ENCODE results near the gene CXCL8.
"Not testable (repeated sequence)": the region's sequence is repeated elsewhere in the genome, so short reads cannot be mapped to it uniquely, and the experiment has no call there.

CXCL8 gene

DNA sequence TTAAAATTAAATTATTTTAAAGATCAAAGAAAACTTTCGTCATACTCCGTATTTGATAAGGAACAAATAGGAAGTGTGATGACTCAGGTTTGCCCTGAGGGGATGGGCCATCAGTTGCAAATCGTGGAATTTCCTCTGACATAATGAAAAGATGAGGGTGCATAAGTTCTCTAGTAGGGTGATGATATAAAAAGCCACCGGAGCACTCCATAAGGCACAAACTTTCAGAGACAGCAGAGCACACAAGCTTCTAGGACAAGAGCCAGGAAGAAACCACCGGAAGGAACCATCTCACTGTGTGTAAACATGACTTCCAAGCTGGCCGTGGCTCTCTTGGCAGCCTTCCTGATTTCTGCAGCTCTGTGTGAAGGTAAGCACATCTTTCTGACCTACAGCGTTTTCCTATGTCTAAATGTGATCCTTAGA, at the start of gene CXCL8:
TSS of gene CXCL8 (plus strand) at position 217 of the 426 bp plus-strand sequence. CDS start at position 307, 90 bp downstream.
- no peak for DNase-seq (ENCODE audit: low read depth in 2 of 2)

DNA sequence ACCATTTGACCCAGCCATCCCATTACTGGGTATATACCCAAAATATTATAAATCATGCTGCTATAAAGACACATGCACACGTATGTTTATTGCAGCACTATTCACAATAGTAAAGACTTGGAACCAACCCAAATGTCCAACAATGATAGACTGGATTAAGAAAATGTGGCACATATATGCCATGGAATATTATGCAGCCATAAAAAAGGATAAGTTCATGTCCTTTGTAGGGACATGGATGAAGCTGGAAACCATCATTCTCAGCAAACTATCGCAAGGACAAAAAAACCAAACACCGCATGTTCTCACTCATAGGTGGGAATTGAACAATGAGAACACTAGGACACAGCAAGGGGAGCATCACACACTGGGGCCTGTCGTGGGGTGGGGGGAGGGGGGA, 49.2 kb upstream of the CXCL8 start:
- not testable (repeated sequence) for DNase-seq (ENCODE audit: low read depth in 2 of 2)

DNA sequence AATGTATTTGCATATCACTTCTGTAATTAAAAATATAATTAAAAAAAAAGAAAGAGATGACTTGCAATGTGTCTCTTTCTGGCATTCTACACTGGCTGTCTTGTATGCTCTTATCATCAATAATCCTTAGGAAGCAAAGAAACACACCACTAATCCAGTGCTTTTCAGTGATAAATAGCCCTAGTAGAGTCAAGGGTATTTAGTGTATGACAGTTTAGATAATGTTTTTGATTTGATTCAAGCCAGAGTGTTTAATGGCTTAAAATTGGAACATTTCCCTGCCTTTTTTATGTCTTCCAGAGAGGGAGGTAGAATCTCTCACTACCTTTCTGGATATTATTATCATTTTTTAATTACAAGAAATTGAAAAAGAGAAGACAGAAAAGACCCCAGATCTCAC, 48.6 kb upstream of the CXCL8 start:
- no peak for DNase-seq (ENCODE audit: low read depth in 2 of 2)

DNA sequence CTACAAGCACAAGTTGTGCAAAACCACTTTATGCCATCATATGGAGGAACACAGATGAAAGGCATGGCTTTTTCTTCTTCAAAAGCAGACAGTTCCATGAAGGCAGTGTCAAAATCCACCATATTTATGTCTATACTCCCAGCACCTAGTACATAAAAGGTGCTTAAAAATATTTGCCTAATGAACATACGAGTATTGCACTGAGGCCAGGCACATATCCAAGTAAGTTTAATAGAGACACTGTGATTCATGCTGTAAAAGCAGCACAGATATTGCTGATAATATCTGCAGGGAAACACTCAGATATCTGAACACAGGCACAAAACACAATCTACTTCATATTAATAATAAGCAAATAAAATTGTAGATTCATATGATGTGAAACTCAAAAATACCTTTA, 48.1 kb upstream of the CXCL8 start:
- DNase-seq (ENCODE audit: low read depth in 2 of 2): no peak

DNA sequence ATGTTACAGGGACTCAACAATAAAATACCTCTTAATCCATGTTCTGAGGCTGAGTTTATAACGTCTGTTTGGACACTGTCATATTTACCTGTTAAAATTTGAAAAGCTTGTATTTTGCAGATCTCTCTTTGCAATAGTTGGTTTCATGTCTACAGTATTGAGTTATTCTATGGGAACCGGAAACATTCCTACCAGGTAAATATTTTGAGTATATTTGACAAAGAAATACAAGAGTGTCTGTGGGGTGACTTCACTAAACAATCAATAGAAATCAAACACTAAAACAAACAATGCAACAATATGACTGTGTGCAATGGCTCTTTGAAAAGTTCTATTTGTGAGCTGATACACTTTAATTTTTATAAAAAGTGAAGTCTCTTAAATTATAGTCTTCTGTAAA, 47.7 kb upstream of the CXCL8 start:
- DNase-seq (ENCODE audit: low read depth in 2 of 2): no peak

DNA sequence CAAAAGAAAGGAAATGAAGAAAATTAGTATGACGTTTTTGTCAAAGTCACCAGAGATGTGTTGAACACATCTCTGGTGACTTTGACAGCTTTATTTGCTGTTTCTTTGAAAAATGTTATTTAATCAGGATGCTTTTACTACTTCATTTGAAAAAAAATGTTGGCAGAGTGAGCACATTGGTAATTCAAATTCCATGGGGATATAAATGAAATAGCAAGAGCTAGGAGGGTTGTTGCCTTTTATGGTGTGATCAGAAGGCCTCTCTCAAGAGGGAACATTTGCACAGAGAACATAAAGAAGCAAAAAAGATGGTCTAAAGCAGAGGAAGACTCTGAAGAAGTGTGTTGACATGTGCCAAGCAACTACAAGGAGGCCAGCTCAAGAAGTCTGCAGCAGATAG, 46.6 kb upstream of the CXCL8 start:
- no peak for DNase-seq (ENCODE audit: low read depth in 2 of 2)

DNA sequence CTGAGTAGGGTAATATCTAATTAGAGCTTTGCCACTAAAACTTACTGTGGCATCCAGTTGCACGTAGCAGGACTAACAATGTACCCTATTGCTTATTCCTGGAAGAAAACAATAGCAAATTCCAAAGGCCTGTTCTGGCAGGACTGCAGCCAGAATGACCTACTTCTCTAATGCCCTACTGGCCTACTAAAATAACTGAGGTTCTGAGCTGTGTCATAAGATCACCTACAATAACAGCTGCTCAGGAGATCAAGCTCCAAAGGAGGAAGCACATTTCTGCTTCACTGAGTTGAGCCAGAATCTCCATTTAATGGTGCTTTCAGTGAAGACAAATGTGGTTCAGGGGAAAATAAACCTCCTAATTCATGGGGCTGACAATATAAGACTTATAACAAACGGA, 42.2 kb upstream of the CXCL8 start:
- DNase-seq (ENCODE audit: low read depth in 2 of 2): no peak

DNA sequence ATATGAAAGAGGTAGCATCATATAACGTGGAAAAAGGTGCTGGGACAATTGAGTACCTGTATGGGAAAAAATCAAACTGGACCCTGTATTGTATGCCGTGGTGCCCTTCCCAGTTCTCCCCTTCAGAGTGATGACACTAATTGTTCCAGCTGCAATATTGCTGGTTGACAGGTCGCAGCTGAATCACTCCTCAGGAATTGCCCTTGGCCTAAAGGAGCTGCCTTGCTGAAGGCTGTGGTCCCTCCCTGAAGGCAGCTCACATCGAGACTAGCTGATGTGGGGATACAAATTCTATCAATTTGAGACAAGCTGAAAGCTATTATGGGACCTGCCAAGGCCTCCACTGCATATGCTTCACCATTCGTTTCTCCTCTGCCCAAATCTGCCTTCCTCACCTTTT, 39.3 kb upstream of the CXCL8 start:
- no peak for DNase-seq (ENCODE audit: low read depth in 2 of 2)

DNA sequence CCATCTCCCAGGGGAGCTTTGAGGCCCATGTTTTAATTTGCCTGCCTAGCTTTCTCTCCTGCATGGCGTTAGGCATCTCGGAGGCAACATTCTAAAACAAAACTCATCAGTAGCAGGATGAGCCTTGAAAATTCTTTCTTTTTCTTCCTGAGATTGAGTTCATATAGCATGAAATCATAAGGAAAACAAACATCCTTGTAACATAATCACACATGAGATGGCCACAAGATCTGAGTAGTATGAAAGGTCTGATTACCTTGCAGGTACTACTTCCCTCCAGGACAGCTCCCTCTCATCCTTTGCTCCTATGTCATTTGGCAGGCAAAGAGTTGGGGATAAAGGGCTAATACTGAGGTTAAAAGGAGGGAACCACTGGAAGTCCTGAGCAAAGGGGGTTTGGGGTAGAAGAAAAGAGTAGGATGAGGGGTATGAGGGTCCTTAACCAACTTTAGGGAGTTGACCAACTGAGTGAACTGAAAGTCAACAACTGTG, 37.5 kb upstream of the CXCL8 start:
- DNase-seq (ENCODE audit: low read depth in 2 of 2): no peak

DNA sequence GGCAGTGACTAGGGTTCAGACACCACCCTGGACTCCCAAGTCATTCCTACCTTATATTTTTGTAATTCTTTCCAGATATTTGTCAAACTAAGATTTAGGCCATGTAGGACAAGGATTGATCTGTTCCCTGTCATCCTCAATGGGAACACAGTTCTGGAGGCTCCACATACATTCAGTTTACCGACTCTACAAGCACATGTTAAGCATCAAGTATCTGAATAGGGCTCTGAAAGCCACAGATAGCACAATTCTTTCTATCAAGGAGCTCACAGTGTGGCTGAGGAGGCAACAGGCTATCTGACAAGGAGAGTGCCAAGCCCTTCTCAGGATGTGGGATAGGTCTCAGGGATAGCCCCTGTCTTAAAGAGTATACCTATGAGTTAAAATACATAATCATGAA, 37.0 kb upstream of the CXCL8 start:
- no peak for DNase-seq (ENCODE audit: low read depth in 2 of 2)

DNA sequence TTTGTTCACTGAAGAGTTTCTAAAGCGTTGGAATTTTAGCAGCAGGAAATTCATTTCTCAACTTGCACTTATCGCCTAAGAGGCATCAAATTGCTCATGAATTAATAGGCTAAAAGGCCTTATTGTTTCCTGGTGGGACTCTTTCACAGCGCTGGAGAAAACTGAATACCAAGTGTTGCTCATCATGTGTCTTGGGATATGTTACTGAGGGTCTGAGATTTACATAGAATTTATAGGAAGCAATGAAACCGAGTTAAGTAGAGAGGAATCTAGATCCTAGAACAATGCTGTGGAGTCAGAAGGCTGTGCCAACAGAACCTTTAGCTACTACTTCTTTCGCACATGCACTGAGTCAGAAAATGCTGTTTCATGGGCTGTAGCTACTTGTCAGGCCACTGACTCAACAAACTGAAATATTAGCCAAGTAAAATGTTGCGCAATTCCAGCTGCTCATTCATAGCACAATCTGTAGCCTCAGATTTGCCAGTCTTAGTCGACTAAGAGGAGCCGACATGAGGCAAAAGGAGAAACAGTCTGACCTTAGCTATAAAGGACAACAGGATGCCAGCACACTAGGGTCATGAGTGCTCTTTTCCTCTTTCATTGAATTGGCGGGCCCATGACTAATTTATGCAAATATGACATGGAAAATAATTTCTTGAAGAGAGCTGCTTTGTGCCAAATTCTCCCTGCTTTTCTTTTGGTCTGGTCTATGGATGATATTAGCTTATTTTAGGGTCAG, 35.9 kb upstream of the CXCL8 start:
- DNase-seq (ENCODE audit: low read depth in 2 of 2): no peak

DNA sequence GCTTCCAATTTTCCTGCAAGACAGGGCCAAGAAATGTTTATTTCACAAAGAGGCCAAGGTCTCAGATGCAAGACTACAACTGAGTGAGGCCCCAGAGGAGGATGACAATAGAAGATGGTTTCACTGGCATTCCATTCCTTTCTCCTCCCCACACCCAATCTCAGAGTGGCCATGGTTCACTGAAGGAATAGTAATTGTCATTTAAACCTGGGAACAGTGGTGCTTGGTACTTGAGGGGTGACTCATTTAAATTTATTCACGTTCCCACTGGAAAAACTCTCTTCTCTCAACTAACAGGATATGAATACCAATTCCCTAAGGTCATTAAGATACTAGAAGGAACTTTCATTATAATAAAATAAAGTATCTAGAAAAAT, 35.3 kb upstream of the CXCL8 start:
- DNase-seq (ENCODE audit: low read depth in 2 of 2): no peak

DNA sequence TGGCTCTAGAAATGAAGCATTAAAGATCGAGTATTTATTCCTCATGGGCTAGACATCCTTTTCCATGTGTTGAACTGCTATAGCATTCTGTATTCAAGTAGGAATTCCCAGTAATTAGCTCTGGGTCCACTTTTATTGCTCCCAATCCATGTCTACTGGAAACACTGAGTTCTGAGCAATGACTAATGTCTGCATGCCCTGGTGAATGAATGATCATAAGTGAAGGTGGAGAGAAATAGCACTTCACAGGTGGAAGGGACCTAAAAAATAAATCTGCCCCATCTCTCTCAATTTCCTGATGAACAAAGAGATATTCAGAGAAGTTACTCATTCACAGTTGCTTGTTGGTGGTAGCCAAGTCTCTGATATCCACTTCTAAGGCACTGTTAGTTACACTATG, 34.6 kb upstream of the CXCL8 start:
- no peak for DNase-seq (ENCODE audit: low read depth in 2 of 2)

DNA sequence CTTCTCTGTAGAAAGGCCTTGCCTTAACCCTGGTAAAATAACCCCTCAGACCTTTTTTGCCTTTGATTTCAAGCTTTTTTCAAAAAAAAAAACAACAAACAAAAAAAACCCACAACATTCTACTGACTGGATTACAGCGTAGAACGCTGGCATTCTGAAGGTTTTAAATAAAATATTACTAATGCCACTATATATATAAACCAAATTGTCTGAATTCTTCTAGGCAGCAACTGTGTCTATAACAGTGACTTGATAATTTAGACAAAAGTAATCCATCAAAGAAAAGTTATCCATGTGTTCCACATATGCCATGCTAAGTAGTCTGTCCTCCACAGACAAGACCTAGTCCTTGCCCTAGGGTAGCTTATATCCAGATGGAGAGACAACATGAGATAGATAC, 33.6 kb upstream of the CXCL8 start:
- DNase-seq (ENCODE audit: low read depth in 2 of 2): no peak

DNA sequence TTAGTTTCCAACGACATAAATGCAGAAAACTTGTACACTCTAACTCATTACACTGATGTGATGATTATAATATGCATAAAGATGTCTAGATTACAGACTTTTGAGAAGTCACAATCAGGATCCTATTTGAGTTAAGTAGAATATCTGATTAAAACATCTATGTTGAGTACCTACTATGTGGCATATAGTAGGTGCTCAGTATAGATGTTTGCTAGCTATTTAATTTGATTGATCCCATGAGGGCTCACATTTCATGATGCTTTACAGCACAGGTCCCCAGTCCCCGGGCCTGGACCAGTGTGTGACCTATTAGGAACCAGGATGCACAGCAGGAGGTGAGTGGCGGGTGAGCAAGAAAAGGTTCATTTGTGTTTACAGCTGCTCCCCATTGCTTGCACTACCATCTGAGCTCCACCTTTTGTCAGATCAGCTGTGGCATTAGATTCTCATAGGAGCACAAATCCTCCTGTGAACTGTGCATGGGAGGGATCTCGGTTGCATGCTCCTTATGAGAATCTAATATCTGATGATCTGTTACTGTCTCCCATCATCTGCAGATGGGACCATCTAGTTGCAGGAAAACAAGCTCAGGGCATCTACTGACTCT, 33.0 kb upstream of the CXCL8 start:
- no peak for DNase-seq (ENCODE audit: low read depth in 2 of 2)

DNA sequence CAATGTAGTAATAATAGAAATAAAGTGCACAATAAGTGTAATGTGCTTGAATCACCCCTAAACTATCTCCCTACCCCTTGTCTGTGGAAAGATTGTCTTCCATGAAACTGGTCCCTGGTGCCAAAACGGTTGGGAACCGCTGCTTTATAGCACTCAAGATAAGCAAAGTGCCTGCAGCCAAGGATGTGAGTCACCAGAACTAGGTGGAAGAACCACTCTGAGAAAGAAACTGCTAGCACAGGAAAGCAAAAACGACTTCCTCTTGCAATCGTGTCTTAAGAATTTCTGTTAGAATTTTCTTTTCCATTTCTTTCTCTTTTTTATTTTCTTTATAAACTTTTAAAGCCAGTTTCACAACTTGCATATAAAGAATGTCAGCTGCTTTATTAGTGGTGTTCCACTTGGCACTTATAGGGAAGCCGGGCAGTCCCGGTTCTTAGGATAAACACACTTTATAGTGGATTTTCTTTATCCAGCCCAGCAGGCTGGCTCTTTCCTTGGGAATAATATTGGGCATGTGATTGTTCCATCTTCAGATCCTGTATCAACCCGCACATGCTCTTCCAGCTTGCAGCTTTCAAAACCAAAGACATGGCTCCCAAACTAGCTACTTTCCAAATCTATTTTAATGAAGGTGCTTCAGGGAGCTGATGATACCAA, 32.3 kb upstream of the CXCL8 start:
- DNase-seq (ENCODE audit: low read depth in 2 of 2): no peak

DNA sequence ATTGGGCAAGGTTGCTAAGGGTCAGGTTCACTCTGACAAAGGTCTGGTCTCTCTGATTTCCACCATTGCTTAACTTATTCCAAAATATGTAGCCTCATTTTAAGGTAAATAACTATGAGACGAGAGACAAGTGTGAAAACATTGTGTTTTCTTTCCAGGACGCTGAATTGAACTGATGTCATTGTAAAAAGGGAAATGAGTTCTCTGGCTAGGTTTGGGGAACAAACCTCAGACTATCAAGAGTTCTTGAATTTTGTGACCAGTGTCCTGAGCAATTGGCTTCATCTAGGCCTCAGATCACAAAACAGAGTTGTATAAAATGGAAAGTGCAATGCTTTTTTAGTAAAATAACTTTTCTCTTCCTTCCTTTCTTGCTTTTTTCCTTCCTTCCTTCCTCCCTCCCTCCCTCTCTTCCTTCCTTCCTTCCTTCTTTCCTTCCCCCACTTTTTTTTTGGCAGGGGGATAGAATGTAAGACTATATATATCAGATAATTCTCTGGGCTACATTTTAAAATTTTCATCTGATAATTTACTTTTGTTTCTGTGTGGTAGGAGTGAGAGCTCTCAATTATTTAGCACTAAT, 30.8 kb upstream of the CXCL8 start:
- no peak for DNase-seq (ENCODE audit: low read depth in 2 of 2)

DNA sequence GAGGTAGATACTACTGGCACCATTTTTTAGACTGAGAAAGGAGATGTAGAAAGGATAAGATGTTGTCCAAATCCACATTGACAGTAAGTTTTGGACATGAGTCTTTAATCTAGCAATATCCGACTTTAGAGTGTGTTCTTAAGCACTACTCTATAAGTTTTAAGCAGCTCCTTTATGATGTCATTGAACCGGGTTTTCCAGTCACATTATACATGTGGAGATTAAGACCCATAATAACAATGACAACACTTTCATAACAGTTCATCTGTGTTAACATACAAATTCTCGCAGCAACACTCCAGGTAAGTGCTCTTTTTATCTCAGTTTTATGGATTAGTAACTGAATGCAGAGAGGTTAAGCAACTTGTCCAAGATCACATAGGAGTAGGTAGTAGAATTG, 30.3 kb upstream of the CXCL8 start:
- no peak for DNase-seq (ENCODE audit: low read depth in 2 of 2)

DNA sequence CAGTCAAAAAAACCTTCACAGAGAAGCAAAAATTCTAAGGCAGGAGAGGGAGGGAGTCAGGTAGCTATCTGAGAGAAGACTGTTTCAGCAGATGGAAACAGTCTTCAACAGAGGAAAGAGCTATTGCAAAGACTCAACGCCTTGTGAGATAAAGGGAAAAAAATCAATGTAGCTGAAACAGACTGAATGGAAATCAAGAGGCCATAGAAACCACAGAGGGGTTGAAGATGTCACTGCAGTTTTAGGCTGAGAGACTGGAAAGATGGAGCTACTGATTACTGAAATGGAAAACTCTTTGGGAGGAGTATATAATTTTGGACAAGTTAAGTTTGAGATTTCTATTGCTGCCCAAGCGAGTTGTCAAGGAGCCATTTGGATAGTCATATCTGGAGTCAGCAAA, 28.4 kb upstream of the CXCL8 start:
- no peak for DNase-seq (ENCODE audit: low read depth in 2 of 2)

DNA sequence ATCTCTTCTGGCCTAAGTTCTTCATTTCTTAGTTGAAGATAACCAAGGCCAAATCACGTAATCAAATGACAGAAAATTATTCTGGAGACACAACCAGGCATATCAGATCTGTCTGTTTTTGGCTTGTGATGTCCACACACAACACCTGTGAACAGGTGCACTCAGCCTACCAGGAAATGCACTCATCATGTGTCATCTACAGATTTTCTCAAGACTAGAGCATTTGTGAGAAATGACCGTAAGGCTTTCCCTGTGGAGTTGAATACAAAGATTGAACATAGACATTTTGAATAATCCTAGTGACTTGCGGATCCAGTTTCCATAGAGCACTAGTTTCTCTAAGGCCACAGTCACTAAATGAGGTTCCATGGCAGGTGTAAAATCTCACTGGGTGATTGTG, 26.7 kb upstream of the CXCL8 start:
- no peak for DNase-seq (ENCODE audit: low read depth in 2 of 2)

DNA sequence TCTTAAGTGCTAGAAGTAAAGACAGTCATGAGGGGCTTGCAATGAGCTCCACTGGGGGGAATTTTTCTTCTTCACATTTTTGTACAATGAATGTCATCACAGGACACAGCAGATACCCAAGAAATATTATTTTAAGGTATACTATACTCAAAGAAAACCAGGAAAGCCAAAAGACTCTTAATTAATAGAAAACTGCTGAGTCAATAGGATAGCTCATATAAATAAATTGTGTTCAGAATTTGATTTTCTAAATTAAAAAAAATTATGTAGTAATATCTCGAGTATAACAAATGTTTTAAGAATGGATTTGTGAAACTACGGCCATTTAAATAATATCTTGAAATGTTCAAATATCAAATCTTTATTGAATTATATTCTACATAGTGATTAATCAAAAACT, 25.7 kb upstream of the CXCL8 start:
- no peak for DNase-seq (ENCODE audit: low read depth in 2 of 2)

DNA sequence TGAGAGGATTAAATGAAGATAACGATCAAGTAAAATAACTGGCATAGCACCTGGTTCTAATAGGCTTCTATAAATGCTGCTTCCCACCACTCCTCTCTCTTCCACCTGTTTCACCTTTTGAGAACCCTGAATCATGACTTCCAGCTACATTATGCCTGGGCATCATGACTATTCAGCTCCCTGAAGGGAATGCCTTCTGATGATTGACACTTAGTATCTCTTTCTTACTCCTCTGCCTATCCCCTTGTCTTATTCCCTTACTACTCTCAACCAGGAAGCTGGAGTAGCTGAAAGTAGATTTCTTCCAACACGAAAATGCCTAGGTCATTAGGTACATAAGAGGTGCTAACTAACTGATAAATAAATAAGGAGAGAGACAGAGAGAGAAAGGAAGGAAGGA, 24.7 kb upstream of the CXCL8 start:
- DNase-seq (ENCODE audit: low read depth in 2 of 2): no peak
